ENCODE data around the gene BLMH.
"Not testable (repeated sequence)": the region's sequence is repeated elsewhere in the genome, so short reads cannot be mapped to it uniquely, and the experiment has no call there.

BLMH gene

GRCh38 chr17:30217746-30218245, 73.9 kb downstream of the BLMH start:
- no peaks in the 10 kb centered on the region for H3K4me1 Mint-ChIP-seq
- H3K4me3 Mint-ChIP-seq, result no peak overlapping the region
- DNase-seq, result no peak
- H3K9me3 Mint-ChIP-seq, result no peaks in the 10 kb centered on the region
- ATAC-seq, result no peak
- H3K27ac Mint-ChIP-seq, result no peak overlapping the region
- H3K27me3 Mint-ChIP-seq, result no peaks in the 10 kb centered on the region

- no peak for ATAC-seq
Observed at GRCh38 chr17:30217054-30217453, 74.7 kb downstream of the BLMH start.

GRCh38 chr17:30212750-30213149, 79.0 kb downstream of the BLMH start:
- Mint-ChIP-seq H3K27me3 (peaks cover 11% of the 10 kb centered on the region), H3K9me3 (no peaks in the 10 kb centered on the region), H3K27ac (no peak overlapping the region), H3K4me3 (no peak overlapping the region), H3K4me1 (peaks cover 8% of the 10 kb centered on the region)
- DNase-seq (no peak), ATAC-seq (no peak)

More at GRCh38 chr17:30217054-30217453, 74.7 kb downstream of the BLMH start:
- Mint-ChIP-seq H3K4me1 (no peaks in the 10 kb centered on the region), H3K9me3 (no peaks in the 10 kb centered on the region), H3K27ac (peak overlapping the region in 1 of 2 donors; percentile 15), H3K4me3 (no peak overlapping the region), H3K27me3 (no peaks in the 10 kb centered on the region)
- DNase-seq, result no peak

- Mint-ChIP-seq H3K27ac (no peak overlapping the region), H3K4me1 (peaks cover 9% of the 10 kb centered on the region), H3K9me3 (no peaks in the 10 kb centered on the region), H3K27me3 (peaks cover 22% of the 10 kb centered on the region), H3K4me3 (no peak overlapping the region)
- DNase-seq (no peak), ATAC-seq (no peak)
Observed at GRCh38 chr17:30211371-30211770, 80.4 kb downstream of the BLMH start.

GRCh38 chr17:30210901-30211300, 80.8 kb downstream of the BLMH start:
- no peak for DNase-seq
- H3K27ac Mint-ChIP-seq, result no peak overlapping the region
- peaks cover 22% of the 10 kb centered on the region for H3K27me3 Mint-ChIP-seq
- ATAC-seq, result no peak
- H3K9me3 Mint-ChIP-seq, result no peaks in the 10 kb centered on the region
- peaks cover 9% of the 10 kb centered on the region for H3K4me1 Mint-ChIP-seq
- H3K4me3 Mint-ChIP-seq, result no peak overlapping the region

- ATAC-seq (no peak), DNase-seq (no peak)
- H3K4me1 Mint-ChIP-seq, result peaks cover 9% of the 10 kb centered on the region
- no peaks in the 10 kb centered on the region for H3K9me3 Mint-ChIP-seq
- no peak overlapping the region for H3K4me3 Mint-ChIP-seq
- peaks cover 22% of the 10 kb centered on the region for H3K27me3 Mint-ChIP-seq
- no peak overlapping the region for H3K27ac Mint-ChIP-seq
Observed at GRCh38 chr17:30210366-30210765, 81.4 kb downstream of the BLMH start.

DNA sequence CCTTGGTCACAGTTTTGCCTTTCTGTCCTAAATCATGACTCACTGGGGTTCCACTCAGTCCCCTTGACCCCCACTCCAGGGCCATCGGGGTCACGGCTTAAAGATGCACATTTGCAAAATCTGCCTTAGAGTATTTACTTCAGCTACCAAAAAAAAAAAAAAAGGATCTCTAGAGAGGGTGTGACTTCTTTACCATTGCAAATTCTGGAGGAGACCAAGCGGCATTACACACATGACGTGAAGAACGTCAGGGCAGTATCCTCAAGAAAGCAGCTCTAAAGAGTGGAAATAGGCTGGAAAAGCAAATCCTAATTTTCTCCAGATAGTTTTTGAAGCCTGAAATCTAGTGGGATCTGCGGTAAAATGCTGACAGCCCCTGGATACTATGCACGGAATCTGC, 81.8 kb downstream of the BLMH start:
- ATAC-seq, result no peak
- no peak for DNase-seq
- Mint-ChIP-seq H3K4me3 (no peak overlapping the region), H3K27ac (no peak overlapping the region), H3K9me3 (no peaks in the 10 kb centered on the region), H3K27me3 (peaks cover 22% of the 10 kb centered on the region), H3K4me1 (peaks cover 9% of the 10 kb centered on the region)

- H3K27ac Mint-ChIP-seq, result no peak overlapping the region
- DNase-seq, result no peak
- H3K9me3 Mint-ChIP-seq, result no peaks in the 10 kb centered on the region
- no peak for ATAC-seq
- H3K4me1 Mint-ChIP-seq, result peaks cover 9% of the 10 kb centered on the region
- H3K27me3 Mint-ChIP-seq, result peaks cover 28% of the 10 kb centered on the region
- H3K4me3 Mint-ChIP-seq, result no peak overlapping the region
Observed at GRCh38 chr17:30208214-30208613, 83.5 kb downstream of the BLMH start.

- H3K4me3 Mint-ChIP-seq, result no peak overlapping the region
- no peak for ATAC-seq
- no peak for DNase-seq
- H3K27me3 Mint-ChIP-seq, result peaks cover 32% of the 10 kb centered on the region
- no peaks in the 10 kb centered on the region for H3K9me3 Mint-ChIP-seq
- peaks cover 9% of the 10 kb centered on the region for H3K4me1 Mint-ChIP-seq
- peak overlapping the region in 1 of 2 donors; percentile 51 for H3K27ac Mint-ChIP-seq
Observed at GRCh38 chr17:30207655-30208054, 84.1 kb downstream of the BLMH start.

- ATAC-seq, result no peak
Observed at GRCh38 chr17:30203471-30203981, 88.2 kb downstream of the BLMH start.

GRCh38 chr17:30200656-30201055, 91.1 kb downstream of the BLMH start:
- not testable (repeated sequence) for H3K4me3 Mint-ChIP-seq, DNase-seq, H3K4me1 Mint-ChIP-seq, H3K27ac Mint-ChIP-seq, H3K9me3 Mint-ChIP-seq, ATAC-seq
- H3K27me3 Mint-ChIP-seq, result peaks cover 41% of the 10 kb centered on the region

More at GRCh38 chr17:30203471-30203981, 88.2 kb downstream of the BLMH start:
- H3K4me3 Mint-ChIP-seq, result no peak overlapping the region
- peaks cover 34% of the 10 kb centered on the region for H3K27me3 Mint-ChIP-seq
- H3K4me1 Mint-ChIP-seq, result peaks cover 9% of the 10 kb centered on the region
- H3K9me3 Mint-ChIP-seq, result no peaks in the 10 kb centered on the region
- no peak overlapping the region for H3K27ac Mint-ChIP-seq
- DNase-seq, result no peak

- Mint-ChIP-seq H3K4me1 (no peaks in the 10 kb centered on the region), H3K27me3 (peaks cover 41% of the 10 kb centered on the region), H3K27ac (no peak overlapping the region), H3K4me3 (no peak overlapping the region), H3K9me3 (no peaks in the 10 kb centered on the region)
- ATAC-seq (no peak), DNase-seq (no peak)
Observed at GRCh38 chr17:30200106-30200505, 91.6 kb downstream of the BLMH start.

DNA sequence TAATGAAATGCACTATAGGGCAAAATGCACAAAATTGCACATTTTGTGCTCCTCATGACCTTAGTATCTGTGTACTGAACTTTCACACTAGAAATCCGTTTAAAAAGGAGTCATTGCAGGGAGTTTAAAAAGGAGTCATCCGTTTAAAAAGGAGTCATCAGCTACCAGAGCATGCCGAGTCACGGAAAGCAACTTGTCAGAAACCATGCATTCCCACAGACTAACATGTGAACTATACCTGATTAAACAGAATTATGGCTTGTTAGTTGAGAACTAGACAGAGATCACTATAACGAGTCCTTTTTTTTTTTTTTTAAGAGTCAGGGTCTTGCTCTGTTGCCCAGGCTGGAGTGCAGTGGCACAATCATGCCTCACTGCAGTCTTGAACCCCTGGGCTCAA, 92.1 kb downstream of the BLMH start:
- DNase-seq (no peak), ATAC-seq (no peak)
- H3K27me3 Mint-ChIP-seq, result peaks cover 41% of the 10 kb centered on the region
- no peak overlapping the region for H3K4me3 Mint-ChIP-seq
- peak overlapping the region in 1 of 2 donors; percentile 19 for H3K27ac Mint-ChIP-seq
- no peaks in the 10 kb centered on the region for H3K4me1 Mint-ChIP-seq
- no peaks in the 10 kb centered on the region for H3K9me3 Mint-ChIP-seq
